ENCODE results near the gene PTPRH.

GRCh38 chr19:55169136-55169535, 40.2 kb downstream of the PTPRH start:
- TF ChIP-seq POLR2A (IDR thresholded peaks at IDR 0.05) (no peak), CTCF (IDR thresholded peaks at IDR 0.05 in 8 of 11, conservative IDR thresholded peaks at IDR 0.05 in 3 of 11) (no peak), POLR2AphosphoS5 (IDR thresholded peaks at IDR 0.05) (no peak)

Data from spleen (tissue), 7 donors.